HG02885 (cell line): Measurements from ENCODE around the gene CCDC15.
"Not testable (repeated sequence)": the region's sequence is repeated elsewhere in the genome, so short reads cannot be mapped to it uniquely, and the experiment has no call there.

Experiments
- ATAC-seq: cut with Tn5 transposase; IDR thresholded peaks from one replicate; pipeline ENCODE4 v1.9.1; 2021; ENCODE audit warnings: mild to moderate bottlenecking; ENCODE audit not compliant: unreplicated experiment, poor library complexity

Gene CCDC15

GRCh38 chr11:124938206-124938765 is 15.7 kb upstream of the CCDC15 start:
- ATAC-seq: no peak

GRCh38 chr11:124938970-124939369 is 15.0 kb upstream of the CCDC15 start:
- ATAC-seq: no peak

GRCh38 chr11:124941703-124942102 is 12.3 kb upstream of the CCDC15 start:
- peak; percentile 81 for ATAC-seq

- no peak for ATAC-seq
These were observed 11.3 kb upstream of the CCDC15 start for GRCh38 chr11:124942466-124943253.

GRCh38 chr11:124943254-124943616 is 10.8 kb upstream of the CCDC15 start:
- ATAC-seq: no peak

- no peak for ATAC-seq
These were observed 10.3 kb upstream of the CCDC15 start for GRCh38 chr11:124943741-124944140.

GRCh38 chr11:124944565-124944964 is 9.4 kb upstream of the CCDC15 start:
- no peak for ATAC-seq

GRCh38 chr11:124945826-124946225 is 8.2 kb upstream of the CCDC15 start:
- ATAC-seq: no peak

GRCh38 chr11:124946735-124947141 is 7.3 kb upstream of the CCDC15 start:
- ATAC-seq: no peak

GRCh38 chr11:124950601-124951330 is 3.2 kb upstream of the CCDC15 start:
- no peak for ATAC-seq

GRCh38 chr11:124951341-124951740 is 2.7 kb upstream of the CCDC15 start:
- no peak for ATAC-seq

GRCh38 chr11:124954590-124954955 is 571 bp downstream of the CCDC15 start:
- no peak for ATAC-seq

GRCh38 chr11:124955035-124955434 is 1.0 kb downstream of the CCDC15 start:
- no peak for ATAC-seq

GRCh38 chr11:124961972-124962609 is 8.1 kb downstream of the CCDC15 start:
- peak; percentile 83 for ATAC-seq

- not testable (repeated sequence) for ATAC-seq
These were observed 14.2 kb downstream of the CCDC15 start for GRCh38 chr11:124968197-124968596.

- ATAC-seq: no peak
These were observed 16.9 kb downstream of the CCDC15 start for GRCh38 chr11:124970925-124971324.

- ATAC-seq: no peak
These were observed 17.8 kb downstream of the CCDC15 start for GRCh38 chr11:124971810-124972209.

- no peak for ATAC-seq
These were observed 22.5 kb downstream of the CCDC15 start for GRCh38 chr11:124976531-124976930.

GRCh38 chr11:124977006-124977405 is 23.0 kb downstream of the CCDC15 start:
- no peak for ATAC-seq

- ATAC-seq: no peak
These were observed 24.3 kb downstream of the CCDC15 start for GRCh38 chr11:124978316-124978715.

- no peak for ATAC-seq
These were observed 28.0 kb downstream of the CCDC15 start for GRCh38 chr11:124982043-124982442.
